ENCODE measurements around the gene NAXE. TPM values are rescaled to one million over a fixed set of nuclear protein-coding genes. Genes with fewer than 3 reads are reported as not detected.

NAXE gene
- total and polyA plus RNA-seq, 2 of the 13 experiments (the other 11 are each of a cell fraction or from before 2014, with no cell fraction given), result 39.4 to 59.4 TPM

- no peak for TF ChIP-seq ZNF790 (CRISPR knock-in tag; IDR thresholded peaks at IDR 0.05; ENCODE audit: borderline replicate concordance)
- TF ChIP-seq, protein P1, sequence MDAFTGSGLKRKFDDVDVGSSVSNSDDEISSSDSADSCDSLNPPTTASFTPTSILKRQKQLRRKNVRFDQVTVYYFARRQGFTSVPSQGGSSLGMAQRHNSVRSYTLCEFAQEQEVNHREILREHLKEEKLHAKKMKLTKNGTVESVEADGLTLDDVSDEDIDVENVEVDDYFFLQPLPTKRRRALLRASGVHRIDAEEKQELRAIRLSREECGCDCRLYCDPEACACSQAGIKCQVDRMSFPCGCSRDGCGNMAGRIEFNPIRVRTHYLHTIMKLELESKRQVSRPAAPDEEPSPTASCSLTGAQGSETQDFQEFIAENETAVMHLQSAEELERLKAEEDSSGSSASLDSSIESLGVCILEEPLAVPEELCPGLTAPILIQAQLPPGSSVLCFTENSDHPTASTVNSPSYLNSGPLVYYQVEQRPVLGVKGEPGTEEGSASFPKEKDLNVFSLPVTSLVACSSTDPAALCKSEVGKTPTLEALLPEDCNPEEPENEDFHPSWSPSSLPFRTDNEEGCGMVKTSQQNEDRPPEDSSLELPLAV (CRISPR knock-in tag; conservative IDR thresholded peaks at IDR 0.05; ENCODE audit: low read depth), result no peak
- no peak for TF ChIP-seq NFE2L1 (CRISPR knock-in tag; IDR thresholded peaks at IDR 0.05; ENCODE audit: borderline replicate concordance)
- TF ChIP-seq TGIF2 (CRISPR knock-in tag; IDR thresholded peaks at IDR 0.05), result peak; percentile 92
- no peak for TF ChIP-seq PAWR (CRISPR knock-in tag; IDR thresholded peaks at IDR 0.05; ENCODE audit: borderline replicate concordance)
- no peak for TF ChIP-seq ZNF101 (CRISPR knock-in tag; IDR thresholded peaks at IDR 0.05; ENCODE audit: borderline replicate concordance, low read depth)
- TF ChIP-seq ZNF609 (CRISPR knock-in tag; IDR thresholded peaks at IDR 0.05; ENCODE audit: borderline replicate concordance), result no peak
- TF ChIP-seq, protein P2, sequence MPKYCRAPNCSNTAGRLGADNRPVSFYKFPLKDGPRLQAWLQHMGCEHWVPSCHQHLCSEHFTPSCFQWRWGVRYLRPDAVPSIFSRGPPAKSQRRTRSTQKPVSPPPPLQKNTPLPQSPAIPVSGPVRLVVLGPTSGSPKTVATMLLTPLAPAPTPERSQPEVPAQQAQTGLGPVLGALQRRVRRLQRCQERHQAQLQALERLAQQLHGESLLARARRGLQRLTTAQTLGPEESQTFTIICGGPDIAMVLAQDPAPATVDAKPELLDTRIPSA (CRISPR knock-in tag; IDR thresholded peaks at IDR 0.05; ENCODE audit: borderline replicate concordance), result 0 out of 2 replicates have a peak, but pooled peaks have one; percentile 65
- no peak for TF ChIP-seq JDP2 (CRISPR knock-in tag; IDR thresholded peaks at IDR 0.05; ENCODE audit: borderline replicate concordance)
- no peak for TF ChIP-seq PCBP1 (IDR thresholded peaks at IDR 0.05; ENCODE audit: borderline replicate concordance, low read depth, low read length)
- TF ChIP-seq ATF7 (IDR thresholded peaks at IDR 0.05), result no peak
- TF ChIP-seq ATF7 (CRISPR knock-in tag; IDR thresholded peaks at IDR 0.05), result no peak
- TF ChIP-seq ZNF891 (CRISPR knock-in tag; IDR thresholded peaks at IDR 0.05), result peak; percentile 73; the same call in 1 of the 2 replicates
- no peak for TF ChIP-seq GATA4 (IDR thresholded peaks at IDR 0.05; ENCODE audit: borderline replicate concordance, low read depth)
- no peak for TF ChIP-seq TP53 (CRISPR knock-in tag; conservative IDR thresholded peaks at IDR 0.05)
- TF ChIP-seq, protein P3, sequence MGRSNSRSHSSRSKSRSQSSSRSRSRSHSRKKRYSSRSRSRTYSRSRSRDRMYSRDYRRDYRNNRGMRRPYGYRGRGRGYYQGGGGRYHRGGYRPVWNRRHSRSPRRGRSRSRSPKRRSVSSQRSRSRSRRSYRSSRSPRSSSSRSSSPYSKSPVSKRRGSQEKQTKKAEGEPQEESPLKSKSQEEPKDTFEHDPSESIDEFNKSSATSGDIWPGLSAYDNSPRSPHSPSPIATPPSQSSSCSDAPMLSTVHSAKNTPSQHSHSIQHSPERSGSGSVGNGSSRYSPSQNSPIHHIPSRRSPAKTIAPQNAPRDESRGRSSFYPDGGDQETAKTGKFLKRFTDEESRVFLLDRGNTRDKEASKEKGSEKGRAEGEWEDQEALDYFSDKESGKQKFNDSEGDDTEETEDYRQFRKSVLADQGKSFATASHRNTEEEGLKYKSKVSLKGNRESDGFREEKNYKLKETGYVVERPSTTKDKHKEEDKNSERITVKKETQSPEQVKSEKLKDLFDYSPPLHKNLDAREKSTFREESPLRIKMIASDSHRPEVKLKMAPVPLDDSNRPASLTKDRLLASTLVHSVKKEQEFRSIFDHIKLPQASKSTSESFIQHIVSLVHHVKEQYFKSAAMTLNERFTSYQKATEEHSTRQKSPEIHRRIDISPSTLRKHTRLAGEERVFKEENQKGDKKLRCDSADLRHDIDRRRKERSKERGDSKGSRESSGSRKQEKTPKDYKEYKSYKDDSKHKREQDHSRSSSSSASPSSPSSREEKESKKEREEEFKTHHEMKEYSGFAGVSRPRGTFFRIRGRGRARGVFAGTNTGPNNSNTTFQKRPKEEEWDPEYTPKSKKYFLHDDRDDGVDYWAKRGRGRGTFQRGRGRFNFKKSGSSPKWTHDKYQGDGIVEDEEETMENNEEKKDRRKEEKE (IDR thresholded peaks at IDR 0.05), result no peak
- TF ChIP-seq ZNF879 (CRISPR knock-in tag; IDR thresholded peaks at IDR 0.05), result no peak
- 0 out of 2 replicates have a peak, but pooled peaks have one; percentile 18 for TF ChIP-seq ZNF263 (CRISPR knock-in tag; IDR thresholded peaks at IDR 0.05)
- TF ChIP-seq FOXA3 (CRISPR knock-in tag; IDR thresholded peaks at IDR 0.05), result peak; percentile 32; the same call in 1 of the 2 replicates
- no peak for TF ChIP-seq IKZF4 (CRISPR knock-in tag; IDR thresholded peaks at IDR 0.05; ENCODE audit: borderline replicate concordance, low read depth, not compliant biosample characterization)
Observed at GRCh38 chr1:156571919-156572662, 19.5 kb upstream of the NAXE start, which contains the start of gene IQGAP3 (continued).

Data from HepG2 (cell line).